Dermis blood vessel endothelial cell (primary cell): Measurements from ENCODE around the gene KSR2. TPM values are rescaled to one million over a fixed set of nuclear protein-coding genes. Genes with fewer than 3 reads are reported as not detected.

Experiments used
- DNase-seq: peaks from one replicate; pipeline ENCODE4 v3.0.0; 2010
- total RNA-seq: library from RNA; depleted of rRNA; stranded (reverse); fragments of >200 nt; gene quantifications from 2 replicates; pipeline ENCODE4 v1.2.3, GENCODE V29; 2014

KSR2 gene
- total RNA-seq, 1 donor from 2014 or later: under 0.01 TPM

- no peak for DNase-seq
Measured at GRCh38 chr12:117485984-117486839, 482.6 kb downstream of the KSR2 start.

GRCh38 chr12:117484901-117485300 is 483.9 kb downstream of the KSR2 start:
- no peak for DNase-seq

- no peak for DNase-seq
Measured at GRCh38 chr12:117483501-117483900, 485.3 kb downstream of the KSR2 start.

- DNase-seq: no peak
Measured at GRCh38 chr12:117481470-117481869, 487.3 kb downstream of the KSR2 start.

- DNase-seq: no peak
Measured at GRCh38 chr12:117476341-117476740, 492.4 kb downstream of the KSR2 start.

- DNase-seq: peak; percentile 64
Measured at GRCh38 chr12:117473856-117474255, 494.9 kb downstream of the KSR2 start.

GRCh38 chr12:117472983-117473382 is 495.8 kb downstream of the KSR2 start:
- DNase-seq: peak; percentile 41

- DNase-seq: no peak
Measured at GRCh38 chr12:117470804-117471203, 498.0 kb downstream of the KSR2 start.

GRCh38 chr12:117469883-117470483 is 498.8 kb downstream of the KSR2 start:
- DNase-seq: no peak

- DNase-seq: no peak
Measured at GRCh38 chr12:117468016-117468415, 500.8 kb downstream of the KSR2 start.

GRCh38 chr12:117467588-117467987 is 501.2 kb downstream of the KSR2 start:
- no peak for DNase-seq

GRCh38 chr12:117466677-117467362 is 502.0 kb downstream of the KSR2 start:
- no peak for DNase-seq

GRCh38 chr12:117461732-117462131 is 507.1 kb downstream of the KSR2 start:
- no peak for DNase-seq

GRCh38 chr12:117459229-117459628 is 509.6 kb downstream of the KSR2 start:
- no peak for DNase-seq

- no peak for DNase-seq
Measured at GRCh38 chr12:117457189-117457588, 511.6 kb downstream of the KSR2 start.

GRCh38 chr12:117456076-117456475 is 512.7 kb downstream of the KSR2 start:
- DNase-seq: no peak

GRCh38 chr12:117453961-117454360 is 514.8 kb downstream of the KSR2 start:
- DNase-seq: no peak

- DNase-seq: peak; percentile 39
Measured at GRCh38 chr12:117452112-117452511, 516.7 kb downstream of the KSR2 start.

- no peak for DNase-seq
Measured at GRCh38 chr12:117450209-117450608, 518.6 kb downstream of the KSR2 start.

- DNase-seq: no peak
Measured at GRCh38 chr12:117447665-117448366, 521.0 kb downstream of the KSR2 start.

- no peak for DNase-seq
Measured at GRCh38 chr12:117444781-117445180, 524.0 kb downstream of the KSR2 start.

- DNase-seq: no peak
Measured at GRCh38 chr12:117441751-117442150, 527.0 kb downstream of the KSR2 start.

- no peak for DNase-seq
Measured at GRCh38 chr12:117440384-117440783, 528.4 kb downstream of the KSR2 start.
